Measurements from ENCODE around the gene PRR35. TPM values are rescaled to one million over a fixed set of nuclear protein-coding genes. Genes with fewer than 3 reads are reported as not detected.
A peak's percentile ranks its signal among the peaks of the same experiment; 100 is the strongest.

The PRR35 gene
- total RNA-seq, 4 donors from 2014 or later, result not detected

- in situ Hi-C loops (cut with MboI; ENCODE audit: low sequenced_read_pairs in 4 of 4), result no loop called here
- Histone ChIP-seq H3K4me1 (peaks cover 20 to 27% of the 10 kb centered on the region in 2 donors), H3K36me3 (no peaks in the 10 kb centered on the region), H3K27ac (no peak overlapping the region), H3K4me3 (no peak overlapping the region), H3K9me3 (no peaks in the 10 kb centered on the region), H3K27me3 (peaks cover 14 to 17% (median 15%) of the 10 kb centered on the region in 3 donors)
- no peak for ATAC-seq
- DNase-seq, result no peak
- TF ChIP-seq POLR2A (IDR thresholded peaks at IDR 0.05), result no peak
- TF ChIP-seq CTCF (IDR thresholded peaks at IDR 0.05 in 4 of 5, conservative IDR thresholded peaks at IDR 0.05 in 1 of 5), result no peak
- intact Hi-C loops (cut with DNase I; ENCODE audit: low total_unique reads), result no loop called here
Measured at GRCh38 chr16:565419-566330, 5.5 kb downstream of the PRR35 start.

- peak within 1 kb of the TSS in 3 of 4 donors; percentile 15 to 39 (median 18) for H3K27ac ChIP-seq
- H3K27me3 ChIP-seq, result peaks cover 4 to 6% (median 5%) of the 10 kb centered on the region in 3 donors
- intact Hi-C loops (cut with DNase I; ENCODE audit: low total_unique reads), result no loop called here
- in situ Hi-C loops (cut with MboI; ENCODE audit: low sequenced_read_pairs in 4 of 4), result no loop called here
- DNase-seq, result peak; percentile 40 to 51
- H3K9me3 ChIP-seq, result no peaks in the 10 kb centered on the region
- peaks cover 22 to 29% of the 10 kb centered on the region in 2 donors for H3K4me1 ChIP-seq
- TF ChIP-seq CTCF (IDR thresholded peaks at IDR 0.05 in 4 of 5, conservative IDR thresholded peaks at IDR 0.05 in 1 of 5) (no peak), POLR2A (IDR thresholded peaks at IDR 0.05) (no peak)
- no peaks in the 10 kb centered on the region for H3K36me3 ChIP-seq
- ATAC-seq, result no peak
- peak within 1 kb of the TSS; percentile 19 to 40 (median 36) for H3K4me3 ChIP-seq
Measured at GRCh38 chr16:566475-567372, 6.5 kb downstream of the PRR35 start, which contains the start of gene NHLRC4. Gene NHLRC4 (plus strand): TSS chr16:567005. CDS start chr16:568048, 1,043 bp downstream.

- TF ChIP-seq POLR2A (IDR thresholded peaks at IDR 0.05) (no peak), CTCF (IDR thresholded peaks at IDR 0.05 in 4 of 5, conservative IDR thresholded peaks at IDR 0.05 in 1 of 5) (no peak)
- DNase-seq (no peak), ATAC-seq (no peak)
- in situ Hi-C loops (cut with MboI; ENCODE audit: low sequenced_read_pairs in 4 of 4), result no loop called here
- Histone ChIP-seq H3K4me1 (peaks cover 22 to 29% of the 10 kb centered on the region in 2 donors), H3K27me3 (no peaks in the 10 kb centered on the region), H3K27ac (peak overlapping the region in 2 of 4 donors; percentile 15 to 18), H3K4me3 (peak overlapping the region; percentile 19 to 40 (median 36)), H3K9me3 (no peaks in the 10 kb centered on the region), H3K36me3 (no peaks in the 10 kb centered on the region)
- intact Hi-C loops (cut with DNase I; ENCODE audit: low total_unique reads), result no loop called here
Measured at GRCh38 chr16:567373-568256, 7.4 kb downstream of the PRR35 start.

Measured in gastrocnemius medialis (tissue), 4 donors.